ENCODE data around the gene FAM89A.
"Not testable (repeated sequence)": the region's sequence is repeated elsewhere in the genome, so short reads cannot be mapped to it uniquely, and the experiment has no call there.

FAM89A gene

DNA sequence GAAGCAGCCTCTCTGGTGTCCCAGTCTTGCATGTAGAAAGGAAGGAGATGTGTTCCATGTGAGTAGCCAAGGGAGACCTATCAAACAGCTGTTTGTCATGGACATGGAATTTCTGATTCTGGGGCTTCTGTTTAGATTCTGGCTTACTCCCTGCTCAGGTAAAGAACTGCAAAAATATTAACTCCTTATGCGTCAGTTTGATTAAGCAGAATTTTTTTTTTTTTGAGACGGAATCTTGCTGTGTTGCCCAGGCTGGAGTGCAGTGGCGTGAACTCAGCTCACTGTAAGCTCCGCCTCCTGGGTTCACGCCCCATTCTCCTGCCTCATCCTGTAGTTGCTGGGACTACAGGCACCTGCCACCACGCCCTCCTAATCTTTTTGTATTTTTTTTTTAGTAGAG, 54.3 kb downstream of the FAM89A start:
- DNase-seq (ENCODE audit: low spot score), result no peak
- CTCF ChIA-PET, result no interaction called here
- TF ChIP-seq, protein P1, sequence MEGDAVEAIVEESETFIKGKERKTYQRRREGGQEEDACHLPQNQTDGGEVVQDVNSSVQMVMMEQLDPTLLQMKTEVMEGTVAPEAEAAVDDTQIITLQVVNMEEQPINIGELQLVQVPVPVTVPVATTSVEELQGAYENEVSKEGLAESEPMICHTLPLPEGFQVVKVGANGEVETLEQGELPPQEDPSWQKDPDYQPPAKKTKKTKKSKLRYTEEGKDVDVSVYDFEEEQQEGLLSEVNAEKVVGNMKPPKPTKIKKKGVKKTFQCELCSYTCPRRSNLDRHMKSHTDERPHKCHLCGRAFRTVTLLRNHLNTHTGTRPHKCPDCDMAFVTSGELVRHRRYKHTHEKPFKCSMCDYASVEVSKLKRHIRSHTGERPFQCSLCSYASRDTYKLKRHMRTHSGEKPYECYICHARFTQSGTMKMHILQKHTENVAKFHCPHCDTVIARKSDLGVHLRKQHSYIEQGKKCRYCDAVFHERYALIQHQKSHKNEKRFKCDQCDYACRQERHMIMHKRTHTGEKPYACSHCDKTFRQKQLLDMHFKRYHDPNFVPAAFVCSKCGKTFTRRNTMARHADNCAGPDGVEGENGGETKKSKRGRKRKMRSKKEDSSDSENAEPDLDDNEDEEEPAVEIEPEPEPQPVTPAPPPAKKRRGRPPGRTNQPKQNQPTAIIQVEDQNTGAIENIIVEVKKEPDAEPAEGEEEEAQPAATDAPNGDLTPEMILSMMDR (conservative IDR thresholded peaks at IDR 0.05; ENCODE audit: low read depth), result no peak
- H3K27ac ChIP-seq, result no peak overlapping the region
- POLR2A ChIA-PET (ENCODE audit: low non-redundant PET), result no interaction called here

DNA sequence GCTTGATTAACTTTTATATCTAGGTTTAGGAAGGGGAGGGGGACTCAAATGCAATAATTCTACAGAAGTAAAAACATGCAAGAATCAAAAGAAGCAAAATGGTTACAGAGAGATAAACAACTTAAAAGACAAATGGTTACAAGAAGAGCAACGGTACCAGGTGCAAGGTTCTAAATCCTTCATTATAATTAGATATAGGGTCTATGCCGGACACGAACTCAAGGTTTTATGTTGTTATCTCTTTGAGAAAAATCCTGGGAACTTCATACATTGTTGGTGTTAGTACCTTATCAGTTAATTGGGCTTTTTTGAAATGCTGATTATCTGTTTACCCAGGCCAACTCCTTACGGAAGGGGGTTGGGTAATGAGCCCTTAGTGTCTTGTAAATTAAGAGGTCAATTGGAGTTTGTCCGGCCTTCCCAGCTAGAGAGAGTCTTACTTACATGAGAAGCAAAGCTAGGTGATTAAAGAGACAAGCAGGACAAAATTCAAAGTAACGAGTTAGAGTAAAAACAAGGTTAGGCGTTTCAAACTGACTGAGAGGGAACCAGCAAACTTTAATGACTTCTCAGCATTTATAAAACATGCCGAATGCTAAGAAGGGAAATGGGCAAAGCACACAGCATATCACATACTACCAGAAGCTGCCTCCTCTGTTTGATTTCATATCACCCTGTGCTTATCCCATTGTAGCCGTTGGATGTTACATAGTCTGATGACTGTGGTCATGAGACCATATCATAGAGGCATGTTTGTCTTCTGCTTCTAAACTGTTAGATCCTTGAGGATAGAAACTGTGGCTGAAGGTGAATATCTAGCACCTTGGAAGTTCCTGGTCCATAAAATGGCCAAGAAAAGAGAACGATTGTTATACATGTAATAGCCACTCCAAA, 55.2 kb downstream of the FAM89A start:
- DNase-seq (ENCODE audit: low spot score); CTCF ChIA-PET; POLR2A ChIA-PET (ENCODE audit: low non-redundant PET); H3K27ac ChIP-seq: not testable (repeated sequence)

DNA sequence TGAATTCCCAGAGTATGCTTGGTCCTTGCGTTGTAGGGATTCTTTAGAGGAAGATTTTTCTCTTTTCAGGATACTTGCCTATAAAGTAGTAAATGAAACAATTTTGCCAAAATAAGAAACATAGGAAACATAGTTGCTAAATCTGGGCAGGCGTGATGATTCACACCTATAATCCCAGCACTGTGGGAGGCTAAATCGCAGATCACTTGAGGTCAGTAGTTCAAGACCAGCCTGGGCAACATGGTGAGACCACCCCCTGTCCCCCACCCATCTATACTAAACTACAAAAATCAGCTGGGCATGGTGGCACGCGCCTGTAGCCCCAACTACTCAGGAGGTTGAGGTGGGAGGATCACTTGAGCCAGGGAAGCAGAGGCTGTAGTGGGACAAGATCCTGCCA, 56.2 kb downstream of the FAM89A start:
- DNase-seq (ENCODE audit: low spot score), result no peak
- H3K27ac ChIP-seq, result no peak overlapping the region
- CTCF ChIA-PET, result no interaction called here
- POLR2A ChIA-PET (ENCODE audit: low non-redundant PET), result interaction anchor here (0.6 kb wide), 1 partner anchor 22 kb away, joined by 3 read pairs; no protein-coding TSS in a partner anchor
- TF ChIP-seq, protein P1 (conservative IDR thresholded peaks at IDR 0.05; ENCODE audit: low read depth), result no peak

DNA sequence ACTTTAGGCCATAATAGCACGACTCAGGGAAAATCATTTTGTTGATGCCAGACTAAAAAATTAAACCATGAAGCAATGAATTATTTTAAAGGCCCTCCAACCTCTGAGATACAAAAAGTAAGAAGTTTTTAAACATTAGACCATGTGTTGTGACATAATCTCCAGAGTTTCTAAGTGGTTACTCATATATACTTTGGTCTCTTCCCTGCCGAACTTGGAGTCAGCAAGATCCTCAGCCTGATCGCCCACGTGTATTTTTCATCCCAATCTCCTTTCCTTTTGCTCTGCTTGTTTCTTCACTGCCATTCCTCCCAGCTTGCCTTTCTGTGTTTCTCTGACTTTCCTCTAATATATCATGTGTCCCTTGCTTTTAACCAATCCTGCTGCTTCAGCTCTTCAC, 57.4 kb downstream of the FAM89A start:
- no peak overlapping the region for H3K27ac ChIP-seq
- no peak for DNase-seq (ENCODE audit: low spot score)
- TF ChIP-seq, protein P1 (conservative IDR thresholded peaks at IDR 0.05; ENCODE audit: low read depth), result no peak
- CTCF ChIA-PET, result no interaction called here
- POLR2A ChIA-PET (ENCODE audit: low non-redundant PET), result no interaction called here

DNA sequence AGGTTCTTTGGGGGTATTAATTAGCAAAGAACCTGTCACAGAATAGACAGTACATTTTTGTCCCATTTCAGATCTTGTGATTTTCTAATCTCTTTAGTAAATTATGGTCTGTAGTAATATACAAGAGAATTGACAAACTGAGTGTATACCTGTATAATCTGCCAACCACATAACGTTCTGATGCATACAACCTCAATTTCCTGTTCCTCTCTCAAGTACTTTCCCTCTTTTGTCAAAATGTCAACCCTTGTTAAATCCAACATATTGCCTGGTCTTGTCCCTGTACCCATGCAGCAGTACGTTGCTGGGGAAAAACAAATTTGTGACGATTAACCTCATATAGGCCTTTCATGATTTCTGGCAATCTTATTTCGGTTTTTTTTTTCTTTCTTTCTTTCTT, 60.1 kb downstream of the FAM89A start:
- DNase-seq (ENCODE audit: low spot score), result no peak
- CTCF ChIA-PET, result no interaction called here
- POLR2A ChIA-PET (ENCODE audit: low non-redundant PET), result no interaction called here

DNA sequence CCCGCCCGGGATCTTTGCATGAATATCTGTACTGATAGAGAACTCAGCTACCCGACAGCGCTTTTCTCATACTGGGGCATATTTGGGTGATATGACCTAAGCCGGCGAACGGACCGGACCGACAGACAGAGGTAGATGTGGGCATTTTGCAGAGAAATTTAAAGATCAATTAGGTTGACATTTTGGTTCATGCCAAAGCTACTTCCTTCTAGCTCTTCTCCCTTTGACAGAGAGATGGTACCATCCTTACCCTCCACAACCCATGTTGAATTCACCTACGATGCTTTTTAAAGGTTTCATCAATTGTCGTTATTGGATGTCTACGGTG, 60.7 kb downstream of the FAM89A start:
- peak overlapping the region; percentile 67 for H3K27ac ChIP-seq
- CTCF ChIA-PET, result interaction anchor here (0.6 to 1.8 kb wide), 5 partner anchors 54 to 1505 kb away, joined by 3 to 7 read pairs (median 4); no protein-coding TSS in a partner anchor
- TF ChIP-seq, protein P1 (conservative IDR thresholded peaks at IDR 0.05; ENCODE audit: low read depth), result no peak
- peak; percentile 1 for DNase-seq (ENCODE audit: low spot score)
- POLR2A ChIA-PET (ENCODE audit: low non-redundant PET), result no interaction called here

More for the DNA sequence above, 60.1 kb downstream of the FAM89A start:
- no peak overlapping the region for H3K27ac ChIP-seq
- TF ChIP-seq, protein P1 (conservative IDR thresholded peaks at IDR 0.05; ENCODE audit: low read depth), result no peak
